Neural progenitor cell (in vitro differentiated cells): ENCODE results near the gene INTS4. TPM values are rescaled to one million over a fixed set of nuclear protein-coding genes. Genes with fewer than 3 reads are reported as not detected.
A peak's percentile ranks its signal among the peaks of the same experiment; 100 is the strongest.
"Not testable (repeated sequence)": the region's sequence is repeated elsewhere in the genome, so short reads cannot be mapped to it uniquely, and the experiment has no call there.

Source experiments
- DNase-seq: peaks from one replicate; pipeline ENCODE4 v3.0.0-alpha.2; 2016; ENCODE audit warnings: low spot score
- H2AFZ ChIP-seq: fragments of 200-600 bp; sonication (generic); replicated peaks from 2 replicates; pipeline ENCODE4 v1.6.1; 2016; ENCODE audit warnings: antibody characterized with exemption
- H3F3A ChIP-seq: fragments of 200-600 bp; sonication (generic); 2 replicates; pipeline ENCODE4 v1.6.1; 2016; ENCODE audit warnings: antibody characterized with exemption, low read depth
- H3K27ac ChIP-seq: fragments of 200-600 bp; sonication (generic); 2 replicates; pipeline ENCODE4 v1.5.1; 2016; ENCODE audit warnings: mild to moderate bottlenecking
- H3K27me3 ChIP-seq: fragments of 200-600 bp; sonication (generic); 2 replicates; pipeline ENCODE4 v1.6.1; 2016; ENCODE audit warnings: mild to moderate bottlenecking, moderate library complexity
- H3K36me3 ChIP-seq: fragments of 200-600 bp; sonication (generic); 2 replicates; pipeline ENCODE4 v1.5.1; 2016
- H3K4me1 ChIP-seq: fragments of 200-600 bp; sonication (generic); 2 replicates; pipeline ENCODE4 v1.6.1; 2016; ENCODE audit warnings: mixed run types
- H3K4me2 ChIP-seq: fragments of 200-600 bp; sonication (generic); 2 replicates; pipeline ENCODE4 v1.6.1; 2016
- H3K4me3 ChIP-seq: fragments of 200-600 bp; sonication (generic); 2 replicates; pipeline ENCODE4 v1.5.1; 2016
- H3K79me2 ChIP-seq: fragments of 200-600 bp; sonication (generic); 2 replicates; pipeline ENCODE4 v1.6.1; 2016; ENCODE audit warnings: low read depth
- H3K9ac ChIP-seq: fragments of 200-600 bp; sonication (generic); 2 replicates; pipeline ENCODE4 v1.6.1; 2016
- H3K9me3 ChIP-seq: fragments of 200-600 bp; sonication (generic); 2 replicates; pipeline ENCODE4 v1.5.1; 2016; ENCODE audit warnings: low read depth
- H4K20me1 ChIP-seq: fragments of 200-600 bp; sonication (generic); 2 replicates; pipeline ENCODE4 v1.6.1; 2016; ENCODE audit warnings: low read depth
- H3K27ac Mint-ChIP-seq: 3 replicates; pipeline ENCODE4 v1.8.0; 2021; ENCODE audit warnings: mixed read lengths
- H3K27me3 Mint-ChIP-seq: 2 replicates; pipeline ENCODE4 v1.8.0; 2022; ENCODE audit warnings: low read depth, mild to moderate bottlenecking, inconsistent platforms, moderate library complexity, mixed read lengths; ENCODE audit not compliant: insufficient read depth
- H3K36me3 Mint-ChIP-seq: 3 replicates; pipeline ENCODE4 v1.8.0; 2021; ENCODE audit warnings: mixed read lengths
- H3K4me1 Mint-ChIP-seq: 3 replicates; pipeline ENCODE4 v1.8.0; 2021; ENCODE audit warnings: mixed read lengths
- H3K4me3 Mint-ChIP-seq: 3 replicates; pipeline ENCODE4 v1.8.0; 2021; ENCODE audit warnings: mild to moderate bottlenecking, moderate library complexity, mixed read lengths
- H3K9me3 Mint-ChIP-seq: 3 replicates; pipeline ENCODE4 v1.8.0; 2020; ENCODE audit warnings: mixed read lengths
- CTCF ChIP-seq: fragments of 200-600 bp; sonication (generic); IDR thresholded peaks from 2 replicates; pipeline ENCODE4 v1.5.1; 2017; ENCODE audit warnings: antibody characterized with exemption, mild to moderate bottlenecking
- EZH2 ChIP-seq: fragments of 200-600 bp; sonication (generic); IDR thresholded peaks from 2 replicates; pipeline ENCODE4 v1.6.1; 2017; ENCODE audit warnings: antibody characterized with exemption, mild to moderate bottlenecking, moderate library complexity
- EZH2phosphoT487 ChIP-seq: fragments of 200-600 bp; sonication (generic); IDR thresholded peaks from 2 replicates; pipeline ENCODE4 v1.6.1; 2017; ENCODE audit warnings: antibody characterized with exemption
- total RNA-seq: library from RNA; depleted of rRNA; stranded (reverse); fragments of >200 nt; gene quantifications from 2 replicates; pipeline ENCODE4 v1.2.3, GENCODE V29; 2015; ENCODE audit warnings: low replicate concordance

INTS4 gene
- total RNA-seq, 1 donor from 2014 or later: 61.5 TPM

GRCh38 chr11:77967121-77967520 is 27.3 kb downstream of the INTS4 start:
- no peak for DNase-seq
- Histone ChIP-seq H3K36me3 (no peaks in the 10 kb centered on the region), H3K4me2 (no peak overlapping the region), H3F3A (no peaks in the 10 kb centered on the region), H4K20me1 (no peaks in the 10 kb centered on the region), H3K79me2 (no peaks in the 10 kb centered on the region), H2AFZ (no peak overlapping the region), H3K27me3 (no peaks in the 10 kb centered on the region), H3K27ac (no peak overlapping the region), H3K9ac (no peak overlapping the region), H3K9me3 (no peaks in the 10 kb centered on the region), H3K4me1 (no peaks in the 10 kb centered on the region), H3K4me3 (no peak overlapping the region)
- Mint-ChIP-seq H3K9me3 (no peaks in the 10 kb centered on the region), H3K4me1 (no peaks in the 10 kb centered on the region), H3K4me3 (no peak overlapping the region), H3K27ac (no peak overlapping the region), H3K27me3 (no peaks in the 10 kb centered on the region), H3K36me3 (peaks cover 8% of the 10 kb centered on the region)
- no peak for TF ChIP-seq CTCF
- no peak for TF ChIP-seq EZH2phosphoT487
- no peak for TF ChIP-seq EZH2

- Mint-ChIP-seq H3K27me3 (no peaks in the 10 kb centered on the region), H3K27ac (no peak overlapping the region), H3K36me3 (peaks cover 7% of the 10 kb centered on the region), H3K9me3 (no peaks in the 10 kb centered on the region), H3K4me1 (no peaks in the 10 kb centered on the region), H3K4me3 (no peak overlapping the region)
- Histone ChIP-seq H4K20me1 (no peaks in the 10 kb centered on the region), H3K9me3 (no peaks in the 10 kb centered on the region), H3K9ac (no peak overlapping the region), H3K79me2 (no peaks in the 10 kb centered on the region), H3K4me3 (no peak overlapping the region), H3K27ac (no peak overlapping the region), H2AFZ (no peak overlapping the region), H3K4me1 (no peaks in the 10 kb centered on the region), H3K4me2 (no peak overlapping the region), H3K36me3 (no peaks in the 10 kb centered on the region), H3F3A (no peaks in the 10 kb centered on the region), H3K27me3 (no peaks in the 10 kb centered on the region)
- DNase-seq: no peak
- TF ChIP-seq CTCF: no peak
- TF ChIP-seq EZH2phosphoT487: no peak
- no peak for TF ChIP-seq EZH2
Observed at GRCh38 chr11:77966338-77966737, 28.1 kb downstream of the INTS4 start.

GRCh38 chr11:77959434-77959833 is 35.0 kb downstream of the INTS4 start:
- no peaks in the 10 kb centered on the region for H3K4me1 ChIP-seq
- no peaks in the 10 kb centered on the region for H3K9me3 Mint-ChIP-seq

GRCh38 chr11:77958583-77959177 is 35.8 kb downstream of the INTS4 start:
- not testable (repeated sequence) for H4K20me1 ChIP-seq, H2AFZ ChIP-seq, H3K27ac ChIP-seq, H3K4me2 ChIP-seq, H3K4me1 ChIP-seq, H3K27me3 Mint-ChIP-seq, H3K4me3 Mint-ChIP-seq, H3K9ac ChIP-seq, H3K36me3 ChIP-seq, H3K9me3 ChIP-seq, H3K79me2 ChIP-seq, H3K27me3 ChIP-seq, H3K4me3 ChIP-seq, DNase-seq, H3F3A ChIP-seq, H3K27ac Mint-ChIP-seq, H3K9me3 Mint-ChIP-seq
- Mint-ChIP-seq H3K36me3 (peaks cover 13% of the 10 kb centered on the region), H3K4me1 (peaks cover 11% of the 10 kb centered on the region)

More at GRCh38 chr11:77959434-77959833, 35.0 kb downstream of the INTS4 start:
- Histone ChIP-seq H4K20me1 (no peaks in the 10 kb centered on the region), H3K9ac (no peak overlapping the region), H3K36me3 (no peaks in the 10 kb centered on the region), H3K27ac (no peak overlapping the region), H3K9me3 (no peaks in the 10 kb centered on the region), H3K4me3 (no peak overlapping the region), H2AFZ (no peak overlapping the region), H3K79me2 (no peaks in the 10 kb centered on the region), H3F3A (no peaks in the 10 kb centered on the region), H3K4me2 (no peak overlapping the region), H3K27me3 (no peaks in the 10 kb centered on the region)
- Mint-ChIP-seq H3K4me3 (no peak overlapping the region), H3K4me1 (peaks cover 11% of the 10 kb centered on the region), H3K27me3 (no peaks in the 10 kb centered on the region), H3K36me3 (peaks cover 9% of the 10 kb centered on the region), H3K27ac (peak overlapping the region; percentile 6)
- DNase-seq: no peak
- no peak for TF ChIP-seq CTCF
- TF ChIP-seq EZH2: no peak
- no peak for TF ChIP-seq EZH2phosphoT487

- not testable (repeated sequence) for H3F3A ChIP-seq, H4K20me1 ChIP-seq, H3K4me1 Mint-ChIP-seq, H3K4me2 ChIP-seq, H3K4me1 ChIP-seq, H2AFZ ChIP-seq, H3K79me2 ChIP-seq, DNase-seq, H3K27me3 ChIP-seq, H3K9me3 Mint-ChIP-seq, H3K9me3 ChIP-seq, H3K27me3 Mint-ChIP-seq, H3K27ac ChIP-seq, H3K4me3 Mint-ChIP-seq, H3K4me3 ChIP-seq, H3K36me3 ChIP-seq, H3K27ac Mint-ChIP-seq, H3K9ac ChIP-seq
- H3K36me3 Mint-ChIP-seq: peaks cover 15% of the 10 kb centered on the region
Observed at GRCh38 chr11:77943296-77943695, 51.2 kb downstream of the INTS4 start.

GRCh38 chr11:77942465-77942864 is 52.0 kb downstream of the INTS4 start:
- not testable (repeated sequence) for H3K9me3 ChIP-seq, H3K4me3 Mint-ChIP-seq, H3F3A ChIP-seq, H4K20me1 ChIP-seq, H3K27me3 Mint-ChIP-seq, H3K4me2 ChIP-seq, H3K79me2 ChIP-seq, H3K27ac Mint-ChIP-seq, H3K9me3 Mint-ChIP-seq, H3K4me1 ChIP-seq, H3K9ac ChIP-seq, H3K36me3 ChIP-seq, H2AFZ ChIP-seq, H3K4me1 Mint-ChIP-seq, H3K27ac ChIP-seq, H3K27me3 ChIP-seq, DNase-seq, H3K4me3 ChIP-seq
- H3K36me3 Mint-ChIP-seq: peaks cover 11% of the 10 kb centered on the region
